Gastrocnemius medialis (tissue), 4 donors: ENCODE data around the gene MRPL38. TPM values are rescaled to one million over a fixed set of nuclear protein-coding genes. Genes with fewer than 3 reads are reported as not detected.

Experiments
- ATAC-seq, 2 donors: fragments of 150-250 bp; one replicate each; pipeline ENCODE4 v1.9.1; 2016
- DNase-seq, 2 donors: peaks; one replicate each; pipeline ENCODE4 v3.0.0-alpha.2; 2019
- H3K27ac ChIP-seq, 4 donors: fragments of 200-600 bp; sonication (generic); 1 replicate in 1 of 4; 2 replicates in 3 of 4; pipeline ENCODE4 v1.5.1; 2016 to 2018; ENCODE audit warnings: mild to moderate bottlenecking in 2 of 4, moderate library complexity in 1 of 4
- H3K27me3 ChIP-seq, 3 donors: fragments of 200-600 bp; sonication (generic) in 2 of 3; 1 replicate in 1 of 3; 2 replicates in 2 of 3; pipeline versions ENCODE4 v1.5.1 to v1.6.0; 2016 to 2019; ENCODE audit warnings: mild to moderate bottlenecking in 1 of 3, moderate library complexity in 1 of 3
- H3K36me3 ChIP-seq, 2 donors: fragments of 200-600 bp; sonication (generic) in 1 of 2; one replicate each; pipeline ENCODE4 v1.5.1; 2017 to 2018
- H3K4me1 ChIP-seq, 2 donors: fragments of 200-600 bp; sonication (generic) in 1 of 2; one replicate each; pipeline ENCODE4 v1.5.1; 2016 to 2017; ENCODE audit warnings: mild to moderate bottlenecking in 2 of 2
- H3K4me3 ChIP-seq, 4 donors: fragments of 200-600 bp; sonication (generic) in 3 of 4; 1 replicate in 1 of 4; 2 replicates in 3 of 4; pipeline ENCODE4 v1.5.1; 2016 to 2019; ENCODE audit warnings: mild to moderate bottlenecking in 2 of 4
- H3K9me3 ChIP-seq, 3 donors: fragments of 200-600 bp; sonication (generic) in 2 of 3; 1 replicate in 1 of 3; 2 replicates in 2 of 3; pipeline ENCODE4 v1.5.1; 2016 to 2019
- POLR2A ChIP-seq, 2 donors: fragments of 450-650 bp; IDR thresholded peaks; one replicate each; pipeline ENCODE4 v1.6.1; 2017; ENCODE audit warnings: antibody characterized with exemption in 2 of 2, mild to moderate bottlenecking in 2 of 2, moderate library complexity in 2 of 2
- in situ Hi-C, 4 donors: fragments of 200-750 bp; cut with MboI; loops; one replicate each; pipeline versions ENCODE4 v1.15.0 to v1.8.0; 2017; ENCODE audit warnings: low sequenced_read_pairs in 4 of 4
- intact Hi-C: fragments of 100-400 bp; cut with DNase I; formaldehyde crosslinking; loops from one replicate; pipeline ENCODE4 v1.15.1; 2023; ENCODE audit warnings: low total_unique reads
- total RNA-seq, 4 donors: library from RNA; depleted of rRNA; stranded (reverse); fragments of >200 nt; gene quantifications; one replicate each; pipeline versions ENCODE4 v1.1.0 to v1.2.3, GENCODE V29; 2016
- TF ChIP-seq, protein P1 (sequence below), 5 experiments: fragments of 450-650 bp in 3 of 5; fragments of 200-600 bp in 2 of 5; sonication (generic) in 2 of 5; IDR thresholded peaks in 4 of 5; conservative IDR thresholded peaks in 1 of 5; 1 replicate in 4 of 5; 2 replicates in 1 of 5; pipeline ENCODE4 v1.5.1; 2016 to 2019; ENCODE audit warnings: antibody characterized with exemption in 5 of 5, mild to moderate bottlenecking in 3 of 5, moderate library complexity in 3 of 5

The MRPL38 gene
- total RNA-seq, 4 donors from 2014 or later, result 29.9 to 86.7 (median 53.1) TPM

DNA sequence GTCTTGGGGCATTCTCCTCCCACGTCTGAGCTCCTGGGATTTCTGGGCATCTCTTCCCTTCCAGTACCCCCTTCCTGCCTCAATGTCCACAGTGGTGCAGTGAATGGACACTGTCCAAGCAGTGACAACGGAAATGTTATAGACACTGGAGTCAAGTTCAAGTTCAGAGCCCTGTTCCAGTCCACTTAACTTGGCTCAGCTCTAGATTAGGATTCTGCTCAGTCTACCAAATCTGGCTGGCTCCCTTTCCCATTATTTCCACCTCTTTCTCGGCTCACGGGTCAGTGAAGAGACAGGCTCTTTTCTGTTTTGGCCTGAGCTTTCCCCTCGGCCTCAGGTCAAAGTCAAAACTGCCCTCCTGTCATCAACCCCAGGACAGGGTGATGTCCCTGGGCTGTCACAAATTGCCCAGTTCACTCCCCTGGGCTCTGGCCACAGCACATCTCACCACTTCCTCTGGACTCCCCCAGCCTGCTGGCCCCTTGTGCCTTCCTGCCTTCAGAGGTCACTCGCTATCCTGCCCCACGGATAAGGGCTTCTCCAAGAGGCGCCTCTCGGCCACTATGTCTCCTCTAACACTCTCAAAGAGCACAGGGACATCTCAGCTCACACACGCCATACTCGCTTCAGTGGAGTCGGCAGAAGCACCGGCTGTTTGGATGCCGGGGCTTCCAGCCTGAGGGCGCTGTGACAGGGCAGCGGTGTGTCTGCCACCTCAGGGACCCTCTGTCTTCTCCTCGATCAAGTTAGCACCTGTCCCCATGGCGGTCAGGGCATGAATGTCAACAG is 17.7 kb upstream of the MRPL38 start:
- DNase-seq (no peak), ATAC-seq (no peak)
- H3K27ac ChIP-seq, result no peak overlapping the region
- no peak overlapping the region for H3K4me3 ChIP-seq
- H3K4me1 ChIP-seq, result no peaks in the 10 kb centered on the region
- H3K27me3 ChIP-seq, result no peaks in the 10 kb centered on the region
- no peaks in the 10 kb centered on the region for H3K36me3 ChIP-seq
- TF ChIP-seq POLR2A (IDR thresholded peaks at IDR 0.05), result no peak
- TF ChIP-seq, protein P1, sequence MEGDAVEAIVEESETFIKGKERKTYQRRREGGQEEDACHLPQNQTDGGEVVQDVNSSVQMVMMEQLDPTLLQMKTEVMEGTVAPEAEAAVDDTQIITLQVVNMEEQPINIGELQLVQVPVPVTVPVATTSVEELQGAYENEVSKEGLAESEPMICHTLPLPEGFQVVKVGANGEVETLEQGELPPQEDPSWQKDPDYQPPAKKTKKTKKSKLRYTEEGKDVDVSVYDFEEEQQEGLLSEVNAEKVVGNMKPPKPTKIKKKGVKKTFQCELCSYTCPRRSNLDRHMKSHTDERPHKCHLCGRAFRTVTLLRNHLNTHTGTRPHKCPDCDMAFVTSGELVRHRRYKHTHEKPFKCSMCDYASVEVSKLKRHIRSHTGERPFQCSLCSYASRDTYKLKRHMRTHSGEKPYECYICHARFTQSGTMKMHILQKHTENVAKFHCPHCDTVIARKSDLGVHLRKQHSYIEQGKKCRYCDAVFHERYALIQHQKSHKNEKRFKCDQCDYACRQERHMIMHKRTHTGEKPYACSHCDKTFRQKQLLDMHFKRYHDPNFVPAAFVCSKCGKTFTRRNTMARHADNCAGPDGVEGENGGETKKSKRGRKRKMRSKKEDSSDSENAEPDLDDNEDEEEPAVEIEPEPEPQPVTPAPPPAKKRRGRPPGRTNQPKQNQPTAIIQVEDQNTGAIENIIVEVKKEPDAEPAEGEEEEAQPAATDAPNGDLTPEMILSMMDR (IDR thresholded peaks at IDR 0.05 in 4 of 5, conservative IDR thresholded peaks at IDR 0.05 in 1 of 5), result no peak
- intact Hi-C loops, result no loop called here
- H3K9me3 ChIP-seq, result no peaks in the 10 kb centered on the region
- in situ Hi-C loops, result no loop called here

DNA sequence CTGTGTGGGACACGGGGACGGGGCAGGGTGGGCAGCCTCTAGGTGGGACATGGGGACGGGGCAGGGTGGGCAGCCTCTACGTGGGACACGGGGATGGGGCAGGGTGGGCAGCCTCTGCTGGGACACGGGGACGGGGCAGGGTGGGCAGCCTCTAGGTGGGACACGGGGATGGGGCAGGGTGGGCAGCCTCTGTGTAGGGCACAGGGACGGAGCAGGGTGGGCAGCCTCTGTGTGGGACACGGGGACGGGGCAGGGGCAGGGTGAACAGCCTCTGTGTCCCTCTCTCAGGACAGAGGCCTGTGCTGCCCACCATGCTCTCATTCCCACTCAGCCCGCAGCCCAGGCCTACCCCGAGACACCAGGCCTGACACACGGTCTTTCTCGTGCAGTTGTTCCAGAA is 16.9 kb upstream of the MRPL38 start:
- intact Hi-C loops, result no loop called here
- no peaks in the 10 kb centered on the region for H3K36me3 ChIP-seq

DNA sequence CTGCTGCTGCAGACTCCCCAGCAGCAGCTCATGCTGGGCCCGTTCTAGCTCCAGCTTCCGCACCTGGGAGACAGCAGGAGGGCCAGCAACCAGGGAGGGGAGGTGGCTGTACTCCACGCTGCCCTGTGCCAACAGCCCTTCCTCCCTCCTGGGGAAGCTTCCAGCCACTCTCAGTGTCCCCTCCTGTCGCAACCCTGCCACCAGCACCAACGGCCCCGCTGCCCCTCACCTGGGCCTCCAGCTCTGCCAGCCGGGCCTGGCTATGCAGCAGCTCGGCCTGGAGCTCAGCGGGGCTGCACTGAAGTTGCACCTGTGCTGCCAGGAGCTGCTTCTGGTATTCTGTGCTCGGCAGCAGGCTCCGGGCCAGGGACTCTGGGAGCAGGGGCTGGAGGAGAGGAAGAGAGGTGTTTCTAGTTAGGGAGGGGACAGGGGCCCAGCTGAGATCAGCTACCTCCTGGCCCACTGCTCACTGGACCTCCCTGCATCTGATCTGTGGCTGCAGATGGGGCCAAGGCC is 15.4 kb upstream of the MRPL38 start:
- Histone ChIP-seq H3K4me1 (no peaks in the 10 kb centered on the region), H3K36me3 (no peaks in the 10 kb centered on the region), H3K27me3 (no peaks in the 10 kb centered on the region), H3K27ac (no peak overlapping the region), H3K9me3 (no peaks in the 10 kb centered on the region), H3K4me3 (no peak overlapping the region)
- in situ Hi-C loops (no loop called here), intact Hi-C loops (no loop called here)
- DNase-seq (no peak), ATAC-seq (no peak)
- TF ChIP-seq, protein P1 (IDR thresholded peaks at IDR 0.05 in 4 of 5, conservative IDR thresholded peaks at IDR 0.05 in 1 of 5), result no peak
- no peak for TF ChIP-seq POLR2A (IDR thresholded peaks at IDR 0.05)

More for the DNA sequence above, 16.9 kb upstream of the MRPL38 start:
- no peak for TF ChIP-seq POLR2A (IDR thresholded peaks at IDR 0.05)
- TF ChIP-seq, protein P1 (IDR thresholded peaks at IDR 0.05 in 4 of 5, conservative IDR thresholded peaks at IDR 0.05 in 1 of 5), result no peak
- DNase-seq (no peak), ATAC-seq (no peak)
- Histone ChIP-seq H3K9me3 (no peaks in the 10 kb centered on the region), H3K4me3 (no peak overlapping the region), H3K4me1 (no peaks in the 10 kb centered on the region), H3K27me3 (no peaks in the 10 kb centered on the region), H3K27ac (no peak overlapping the region)
- in situ Hi-C loops, result no loop called here

DNA sequence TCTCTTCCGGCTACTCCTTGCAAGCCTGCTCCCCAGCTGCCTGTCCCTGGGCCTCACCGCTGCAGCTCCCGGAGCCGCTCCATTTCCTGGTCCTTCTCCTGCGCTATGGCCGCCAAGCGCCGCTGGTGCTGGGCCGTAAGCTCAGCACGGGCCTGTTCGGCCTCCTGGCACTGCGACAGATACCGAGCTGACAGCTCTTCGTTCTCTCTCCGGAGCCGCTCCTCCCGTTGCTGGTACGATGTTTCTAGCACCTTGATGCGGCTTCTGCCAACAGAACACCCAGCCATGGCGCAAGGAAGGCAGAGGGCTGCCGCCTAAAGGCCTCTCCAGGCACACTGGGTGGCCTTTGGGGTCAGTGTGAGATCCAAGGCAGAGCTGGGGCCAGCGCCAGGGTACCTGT is 14.9 kb upstream of the MRPL38 start:
- TF ChIP-seq, protein P1 (IDR thresholded peaks at IDR 0.05 in 4 of 5, conservative IDR thresholded peaks at IDR 0.05 in 1 of 5), result no peak
- TF ChIP-seq POLR2A (IDR thresholded peaks at IDR 0.05), result no peak
- Histone ChIP-seq H3K36me3 (no peaks in the 10 kb centered on the region), H3K4me3 (no peak overlapping the region), H3K4me1 (no peaks in the 10 kb centered on the region), H3K9me3 (no peaks in the 10 kb centered on the region), H3K27me3 (no peaks in the 10 kb centered on the region), H3K27ac (no peak overlapping the region)
- ATAC-seq (no peak), DNase-seq (no peak)
- intact Hi-C loops (no loop called here), in situ Hi-C loops (no loop called here)
